IMR-90 (cell line): Measurements from ENCODE around the gene STAC2. TPM values are rescaled to one million over a fixed set of nuclear protein-coding genes. Genes with fewer than 3 reads are reported as not detected.
A peak's percentile ranks its signal among the peaks of the same experiment; 100 is the strongest.

ENCODE experiments used
- ATAC-seq: fragments of 200-7000 bp; cut with Tn5 transposase; 2 replicates; pipeline ENCODE4 v1.9.1; 2020; ENCODE audit warnings: low read depth, mild to moderate bottlenecking, moderate library complexity
- BruUV-seq: library from RNA; stranded (reverse); fragments of 400-500 nt; replicated peaks from 2 replicates; lab custom pipeline; 2021; lab: Mats Ljungman, UMichigan
- CTCF ChIA-PET: fragments of 300-600 bp; formaldehyde crosslinking; extraction: SDS; loops from one replicate; lab custom pipeline; 2021; ENCODE audit warnings: antibody characterized with exemption; lab: Yijun Ruan, JAX
- POLR2A ChIA-PET: fragments of 300-600 bp; sonication (Branson Sonifier 250); formaldehyde crosslinking; loops from one replicate; lab custom pipeline; 2022; ENCODE audit warnings: antibody characterized with exemption; ENCODE audit not compliant: unreplicated experiment; lab: Charles Lee
- DNase-seq: peaks from one replicate; pipeline ENCODE4 v3.0.0; 2013
- H2AFZ ChIP-seq: replicated peaks from 2 replicates; pipeline ENCODE3; 2013; ENCODE audit warnings: low read length, mild to moderate bottlenecking; ENCODE audit not compliant: poor library complexity
- H2AK5ac ChIP-seq: 2 replicates; pipeline ENCODE4 v1.6.1; 2013; ENCODE audit warnings: low read depth, low read length, inconsistent platforms
- H2AK9ac ChIP-seq: replicated peaks from 2 replicates; pipeline ENCODE3; 2013; ENCODE audit warnings: mild to moderate bottlenecking, low read depth, low read length, moderate library complexity; ENCODE audit not compliant: poor library complexity
- H2BK120ac ChIP-seq: 2 replicates; pipeline ENCODE4 v1.6.1; 2013; ENCODE audit warnings: low read depth, low read length, inconsistent platforms
- H2BK15ac ChIP-seq: 3 replicates; pipeline ENCODE4 v1.6.1; 2013; ENCODE audit warnings: low read depth, low read length, inconsistent platforms
- H2BK20ac ChIP-seq: 2 replicates; pipeline ENCODE4 v1.6.1; 2013; ENCODE audit warnings: low read depth, mild to moderate bottlenecking, inconsistent platforms, low read length, moderate library complexity
- H2BK5ac ChIP-seq: 2 replicates; pipeline ENCODE4 v1.6.1; 2013; ENCODE audit warnings: mild to moderate bottlenecking, low read depth, low read length, inconsistent platforms; ENCODE audit not compliant: poor library complexity, severe bottlenecking
- H3K14ac ChIP-seq: replicated peaks from 2 replicates; pipeline ENCODE4 v1.6.1; 2013; ENCODE audit warnings: low read depth, low read length, inconsistent platforms
- H3K18ac ChIP-seq: 2 replicates; pipeline ENCODE4 v1.6.1; 2013; ENCODE audit warnings: low read depth, low read length, control low read depth
- H3K23ac ChIP-seq: 2 replicates; pipeline ENCODE4 v1.6.1; 2013; ENCODE audit warnings: low read depth, low read length, inconsistent platforms
- H3K27ac ChIP-seq: 2 replicates; pipeline ENCODE4 v1.5.1; 2013; ENCODE audit warnings: mild to moderate bottlenecking, control low read depth, low read length; ENCODE audit not compliant: insufficient read depth
- H3K27me3 ChIP-seq: 2 replicates; pipeline ENCODE4 v1.6.1; 2013; ENCODE audit warnings: low read length; ENCODE audit not compliant: control insufficient read depth, insufficient read depth
- H3K36me3 ChIP-seq: 2 replicates; pipeline ENCODE4 v1.6.1; 2013; ENCODE audit warnings: low read length, mixed read lengths; ENCODE audit not compliant: control insufficient read depth, insufficient read depth
- H3K4ac ChIP-seq: 2 replicates; pipeline ENCODE4 v1.6.1; 2013; ENCODE audit warnings: low read depth, low read length, inconsistent platforms
- H3K4me1 ChIP-seq: 2 replicates; pipeline ENCODE4 v1.6.1; 2013; ENCODE audit warnings: low read length, mixed read lengths; ENCODE audit not compliant: control insufficient read depth, insufficient read depth
- H3K4me2 ChIP-seq: 2 replicates; pipeline ENCODE4 v1.6.1; 2013; ENCODE audit warnings: low read depth, mild to moderate bottlenecking, control low read depth, low read length, moderate library complexity
- H3K4me3 ChIP-seq: 2 replicates; pipeline ENCODE4 v1.5.1; 2013; ENCODE audit warnings: low read depth, mild to moderate bottlenecking, control low read depth, low read length, moderate library complexity; ENCODE audit not compliant: insufficient read depth
- H3K56ac ChIP-seq: 2 replicates; pipeline ENCODE4 v1.6.1; 2013; ENCODE audit warnings: low read length, inconsistent platforms; ENCODE audit not compliant: insufficient read depth; ENCODE audit errors: extremely low read depth
- H3K79me1 ChIP-seq, 2 experiments: 2 replicates each; pipeline ENCODE4 v1.6.1; 2013; ENCODE audit warnings: low read length in 2 of 2, inconsistent platforms in 1 of 2, low read depth in 1 of 2
- H3K9ac ChIP-seq: 2 replicates; pipeline ENCODE4 v1.6.1; 2013; ENCODE audit warnings: low read depth, low read length, control low read depth
- H3K9me1 ChIP-seq: 2 replicates; pipeline ENCODE4 v1.6.1; 2013; ENCODE audit warnings: low read length, inconsistent platforms; ENCODE audit not compliant: insufficient read depth
- H3K9me3 ChIP-seq: 2 replicates; pipeline ENCODE4 v1.6.1; 2013; ENCODE audit warnings: low read length; ENCODE audit not compliant: control insufficient read depth, insufficient read depth
- H4K20me1 ChIP-seq: 2 replicates; pipeline ENCODE4 v1.6.1; 2013; ENCODE audit warnings: low read length, inconsistent platforms; ENCODE audit not compliant: insufficient read depth
- H4K5ac ChIP-seq: 2 replicates; pipeline ENCODE4 v1.6.1; 2013; ENCODE audit warnings: mild to moderate bottlenecking, low read depth, low read length, control low read depth
- H4K8ac ChIP-seq, 2 experiments: 2 replicates each; pipeline ENCODE4 v1.6.1; 2013; ENCODE audit warnings: low read depth in 2 of 2, low read length in 2 of 2, control low read depth in 1 of 2, inconsistent platforms in 1 of 2
- H4K91ac ChIP-seq: 2 replicates; pipeline ENCODE4 v1.6.1; 2013; ENCODE audit warnings: low read depth, low read length, inconsistent platforms; ENCODE audit not compliant: insufficient read depth
- BHLHE40 ChIP-seq: fragments of 150-350 bp; IDR thresholded peaks from 2 replicates; pipeline ENCODE4 v1.6.1; 2016; ENCODE audit warnings: mild to moderate bottlenecking, low read depth, low read length
- CEBPB ChIP-seq: IDR thresholded peaks from 2 replicates; pipeline ENCODE4 v1.6.1; 2012; ENCODE audit warnings: low read depth, low read length, improper control_type of control experiment
- CHD1 ChIP-seq: IDR thresholded peaks from 2 replicates; pipeline ENCODE4 v1.6.1; 2012; ENCODE audit warnings: low read depth, low read length, improper control_type of control experiment
- MAFK ChIP-seq: IDR thresholded peaks from 2 replicates; pipeline ENCODE4 v1.6.1; 2012; ENCODE audit warnings: low read depth, low read length, improper control_type of control experiment
- MAZ ChIP-seq: IDR thresholded peaks from 2 replicates; pipeline ENCODE4 v1.6.1; 2012; ENCODE audit warnings: low read depth, mild to moderate bottlenecking, low read length, improper control_type of control experiment, moderate library complexity, borderline replicate concordance
- MXI1 ChIP-seq: IDR thresholded peaks from 2 replicates; pipeline ENCODE4 v1.6.1; 2012; ENCODE audit warnings: low read depth, mild to moderate bottlenecking, low read length, moderate library complexity, borderline replicate concordance
- NFE2L2 ChIP-seq: fragments of 150-350 bp; IDR thresholded peaks from 2 replicates; pipeline ENCODE4 v1.6.1; 2016; ENCODE audit warnings: low read depth, mild to moderate bottlenecking, low read length
- RFX5 ChIP-seq: IDR thresholded peaks from 2 replicates; pipeline ENCODE4 v1.8.0; 2012; ENCODE audit warnings: low read depth, mild to moderate bottlenecking, low read length, moderate library complexity
- SMC3 ChIP-seq: fragments of 150-350 bp; IDR thresholded peaks from 2 replicates; pipeline ENCODE4 v1.6.1; 2016; ENCODE audit warnings: low read depth, mild to moderate bottlenecking, antibody characterized with exemption, low read length, moderate library complexity
- WGBS, 2 experiments: methylation state at CpG; one replicate each; pipeline versions ENCODE4 v1.1.5 to v1.1.7; 2013; ENCODE audit warnings: missing lambda C conversion rate in 2 of 2; ENCODE audit not compliant: insufficient read length in 1 of 2; ENCODE audit errors: extremely low coverage in 2 of 2; 5-methylcytosine and 5-hydroxymethylcytosine counted together
- dilution Hi-C: fragments of 300-500 bp; cut with HindIII; formaldehyde crosslinking; loops from one replicate; pipeline ENCODE4 v1.14.3; 2018; ENCODE audit warnings: low sequenced_read_pairs; ENCODE audit not compliant: unreplicated experiment
- in situ Hi-C: fragments of 300-500 bp; cut with MboI; formaldehyde crosslinking; loops from 3 replicates; pipeline ENCODE4 v1.14.3; 2019; ENCODE audit warnings: low sequenced_read_pairs, inconsistent platforms, mixed read lengths
- intact Hi-C: fragments of 100-400 bp; cut with micrococcal nuclease; formaldehyde crosslinking; loops from 2 replicates; pipeline ENCODE4 v1.10.0; 2022
- polyA plus RNA-seq, 3 experiments: library from polyadenylated mRNA; depleted of rRNA; stranded (reverse); fragments of >200 nt; gene quantifications; 2 replicates each; pipeline ENCODE4 v1.2.3, GENCODE V29; 2012; ENCODE audit warnings: low replicate concordance in 1 of 3
- total RNA-seq: library from RNA; depleted of rRNA; stranded (reverse); fragments of >200 nt; gene quantifications from 2 replicates; pipeline ENCODE4 v1.2.3, GENCODE V29; 2012
- TF ChIP-seq, protein P1 (sequence below): fragments of 150-350 bp; IDR thresholded peaks from 2 replicates; pipeline ENCODE4 v1.6.1; 2017; ENCODE audit warnings: mild to moderate bottlenecking, antibody characterized with exemption, low read length, low read depth
- TF ChIP-seq, protein P2 (sequence below): fragments of 150-350 bp; IDR thresholded peaks from 2 replicates; pipeline ENCODE4 v1.6.1; 2016; ENCODE audit warnings: low read depth, mild to moderate bottlenecking, low read length, moderate library complexity, borderline replicate concordance
- TF ChIP-seq, protein P3 (sequence below): conservative IDR thresholded peaks from 2 replicates; pipeline ENCODE4 v1.5.1; 2012; ENCODE audit warnings: mild to moderate bottlenecking, low read depth, low read length, improper control_type of control experiment

STAC2 gene
- total and polyA plus RNA-seq, 2 of the 4 experiments (the other 2 are of a cell fraction), result 0.02 TPM; not detected in 1

DNA sequence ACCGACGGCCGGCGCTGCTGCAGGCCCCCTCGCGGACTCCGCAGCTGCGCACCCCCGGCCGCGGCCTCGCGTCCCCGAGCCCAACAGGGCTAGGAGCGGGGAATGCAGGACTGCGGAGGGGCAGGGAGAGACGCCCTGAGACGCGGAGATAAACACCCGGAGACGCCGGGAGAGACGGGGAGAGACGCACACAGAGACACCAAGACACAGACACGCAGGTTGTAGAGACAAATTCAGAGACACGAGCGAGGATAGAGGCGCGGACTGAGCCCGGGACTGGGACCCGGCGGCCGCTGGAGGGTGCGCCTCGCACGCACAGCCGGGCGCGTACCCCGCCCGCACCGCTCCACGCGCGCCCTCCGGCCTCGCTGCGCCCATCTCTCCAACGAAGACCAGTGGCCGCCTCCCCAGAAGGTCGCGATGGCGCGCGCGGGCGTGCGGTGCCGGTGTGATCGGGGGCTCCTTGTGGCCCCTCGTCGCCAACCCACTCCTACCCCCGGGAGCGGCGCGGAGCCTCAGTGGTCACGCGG is 902 bp downstream of the STAC2 start:
- in situ Hi-C loops, result no loop called here
- no peak for ATAC-seq
- POLR2A ChIA-PET, result no interaction called here

More for the DNA sequence above, 902 bp downstream of the STAC2 start:
- dilution Hi-C loops, result no loop called here
- H3K27me3 ChIP-seq, result peaks cover 54% of the 10 kb centered on the region
- TF ChIP-seq, protein P1, sequence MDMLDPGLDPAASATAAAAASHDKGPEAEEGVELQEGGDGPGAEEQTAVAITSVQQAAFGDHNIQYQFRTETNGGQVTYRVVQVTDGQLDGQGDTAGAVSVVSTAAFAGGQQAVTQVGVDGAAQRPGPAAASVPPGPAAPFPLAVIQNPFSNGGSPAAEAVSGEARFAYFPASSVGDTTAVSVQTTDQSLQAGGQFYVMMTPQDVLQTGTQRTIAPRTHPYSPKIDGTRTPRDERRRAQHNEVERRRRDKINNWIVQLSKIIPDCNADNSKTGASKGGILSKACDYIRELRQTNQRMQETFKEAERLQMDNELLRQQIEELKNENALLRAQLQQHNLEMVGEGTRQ, result no peak
- TF ChIP-seq, protein P2, sequence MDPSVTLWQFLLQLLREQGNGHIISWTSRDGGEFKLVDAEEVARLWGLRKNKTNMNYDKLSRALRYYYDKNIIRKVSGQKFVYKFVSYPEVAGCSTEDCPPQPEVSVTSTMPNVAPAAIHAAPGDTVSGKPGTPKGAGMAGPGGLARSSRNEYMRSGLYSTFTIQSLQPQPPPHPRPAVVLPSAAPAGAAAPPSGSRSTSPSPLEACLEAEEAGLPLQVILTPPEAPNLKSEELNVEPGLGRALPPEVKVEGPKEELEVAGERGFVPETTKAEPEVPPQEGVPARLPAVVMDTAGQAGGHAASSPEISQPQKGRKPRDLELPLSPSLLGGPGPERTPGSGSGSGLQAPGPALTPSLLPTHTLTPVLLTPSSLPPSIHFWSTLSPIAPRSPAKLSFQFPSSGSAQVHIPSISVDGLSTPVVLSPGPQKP, result no peak
- no peak for TF ChIP-seq CHD1
- TF ChIP-seq, protein P3, sequence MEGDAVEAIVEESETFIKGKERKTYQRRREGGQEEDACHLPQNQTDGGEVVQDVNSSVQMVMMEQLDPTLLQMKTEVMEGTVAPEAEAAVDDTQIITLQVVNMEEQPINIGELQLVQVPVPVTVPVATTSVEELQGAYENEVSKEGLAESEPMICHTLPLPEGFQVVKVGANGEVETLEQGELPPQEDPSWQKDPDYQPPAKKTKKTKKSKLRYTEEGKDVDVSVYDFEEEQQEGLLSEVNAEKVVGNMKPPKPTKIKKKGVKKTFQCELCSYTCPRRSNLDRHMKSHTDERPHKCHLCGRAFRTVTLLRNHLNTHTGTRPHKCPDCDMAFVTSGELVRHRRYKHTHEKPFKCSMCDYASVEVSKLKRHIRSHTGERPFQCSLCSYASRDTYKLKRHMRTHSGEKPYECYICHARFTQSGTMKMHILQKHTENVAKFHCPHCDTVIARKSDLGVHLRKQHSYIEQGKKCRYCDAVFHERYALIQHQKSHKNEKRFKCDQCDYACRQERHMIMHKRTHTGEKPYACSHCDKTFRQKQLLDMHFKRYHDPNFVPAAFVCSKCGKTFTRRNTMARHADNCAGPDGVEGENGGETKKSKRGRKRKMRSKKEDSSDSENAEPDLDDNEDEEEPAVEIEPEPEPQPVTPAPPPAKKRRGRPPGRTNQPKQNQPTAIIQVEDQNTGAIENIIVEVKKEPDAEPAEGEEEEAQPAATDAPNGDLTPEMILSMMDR, result no peak
- no peak for TF ChIP-seq MAFK
- no peak for TF ChIP-seq RFX5
- no peak for TF ChIP-seq BHLHE40
- TF ChIP-seq SMC3, result no peak
- TF ChIP-seq NFE2L2, result no peak
- TF ChIP-seq CEBPB, result no peak
- no peak for TF ChIP-seq MAZ
- TF ChIP-seq MXI1, result no peak
- H2BK15ac ChIP-seq, result no peak overlapping the region
- intact Hi-C loops, result no loop called here
- H3K27ac ChIP-seq, result no peak overlapping the region
- no peaks in the 10 kb centered on the region for H3K9me3 ChIP-seq
- H3K4ac ChIP-seq, result no peak overlapping the region
- CTCF ChIA-PET, result no interaction called here
- DNase-seq, result no peak
- H3K23ac ChIP-seq, result no peak overlapping the region
- H3K4me1 ChIP-seq, result peaks cover 5% of the 10 kb centered on the region
- H3K56ac ChIP-seq, result no peak overlapping the region
- no peak overlapping the region for H4K8ac ChIP-seq
- H2AK9ac ChIP-seq, result no peak overlapping the region
- H3K18ac ChIP-seq, result no peak overlapping the region
- no peaks in the 10 kb centered on the region for H3K36me3 ChIP-seq
- BruUV-seq, result no TSS peak
- H4K91ac ChIP-seq, result no peak overlapping the region
- no peak overlapping the region for H2BK5ac ChIP-seq
- H3K9ac ChIP-seq, result no peak overlapping the region
- no peak overlapping the region for H3K14ac ChIP-seq
- H3K4me2 ChIP-seq, result no peak overlapping the region; the same call in 1 of the 2 replicates
- no peaks in the 10 kb centered on the region for H3K79me1 ChIP-seq
- no peak overlapping the region for H3K4me3 ChIP-seq
- H2AK5ac ChIP-seq, result no peak overlapping the region
- 1% methylated on average over 60 of the region's 68 CpGs; no CpG with 5 or more reads in 1 of the 2 experiments for WGBS, 2 experiments
- H2BK120ac ChIP-seq, result no peak overlapping the region
- H2BK20ac ChIP-seq, result no peak overlapping the region
- H3K9me1 ChIP-seq, result no peaks in the 10 kb centered on the region
- H4K20me1 ChIP-seq, result no peaks in the 10 kb centered on the region
- no peak overlapping the region for H4K5ac ChIP-seq
- peak overlapping the region; percentile 26 for H2AFZ ChIP-seq
